ENCODE data around the gene CTBP1. TPM values are rescaled to one million over a fixed set of nuclear protein-coding genes. Genes with fewer than 3 reads are reported as not detected.

Gene CTBP1
- total and polyA plus RNA-seq, 2 of the 8 experiments (the other 6 are each of a cell fraction or from before 2014, with no cell fraction given): 128 to 185 TPM

- peaks cover 3 to 8% of the 10 kb centered on the region in 2 experiments; a peak in 2 of 4 replicates for H3K79me2 ChIP-seq (ENCODE audit: control insufficient read depth in 1 of 2, insufficient read depth in 2 of 2, low read length in 2 of 2)
- peaks cover 1 to 10% of the 10 kb centered on the region in 2 experiments for H4K20me1 ChIP-seq (replicated peaks in 1 of 2; ENCODE audit: control insufficient read depth in 1 of 2, insufficient read depth in 2 of 2, low read length in 2 of 2)
- no peak overlapping the region for H2BK5ac ChIP-seq (ENCODE audit: low read depth, low read length)
- no peak overlapping the region for H3K23ac ChIP-seq (ENCODE audit: insufficient read length)
- H3K23me2 ChIP-seq (ENCODE audit: low read depth, low read length): no peaks in the 10 kb centered on the region
- no peak overlapping the region for H2BK12ac ChIP-seq (ENCODE audit: low read depth, low read length)
- no peak overlapping the region for H3K4me2 ChIP-seq (ENCODE audit: insufficient read depth in 1 of 2, low read depth in 2 of 2, low read length in 2 of 2)
- H3K4ac ChIP-seq (replicated peaks; ENCODE audit: insufficient read length, low read depth, low read length): no peak overlapping the region
- peaks cover 5% of the 10 kb centered on the region; the same call in 1 of the 2 replicates for H3K79me1 ChIP-seq (ENCODE audit: low read depth, low read length)
- H3K27me3 ChIP-seq (replicated peaks in 1 of 4; ENCODE audit: control insufficient read depth in 3 of 4, extremely low read depth in 1 of 4, insufficient read depth in 3 of 4, low read length in 3 of 4): no peaks in the 10 kb centered on the region
- H3K18ac ChIP-seq (ENCODE audit: extremely low read depth, low read length): no peak overlapping the region
- peaks cover 4 to 56% (median 17%) of the 10 kb centered on the region in 4 experiments; a peak in 7 of 8 replicates for H3K36me3 ChIP-seq (ENCODE audit: control insufficient read depth in 2 of 4, insufficient read depth in 4 of 4, low read length in 3 of 4)
- H4K8ac ChIP-seq (ENCODE audit: extremely low read depth, insufficient read depth, low read length): no peak overlapping the region
- H3K9me3 ChIP-seq (ENCODE audit: insufficient read depth in 2 of 2, low read depth in 1 of 2, low read length in 1 of 2): no peaks in the 10 kb centered on the region
- H3K4me3 ChIP-seq (ENCODE audit: extremely low read depth in 1 of 4, insufficient read depth in 2 of 4, low read depth in 3 of 4, low read length in 4 of 4): no peak overlapping the region
- no peak overlapping the region for H2AFZ ChIP-seq (ENCODE audit: low read length)
- DNase-seq (ENCODE audit: low read depth in 1 of 2, low spot score in 2 of 2) (no peak), FAIRE-seq (no peak)
- no peak overlapping the region for H2BK15ac ChIP-seq (ENCODE audit: low read length)
- POLR2A ChIA-PET (ENCODE audit: partially characterized antibody): interaction anchor here (1.3 kb wide), 1 partner anchor 11 kb away, joined by 4 read pairs; no protein-coding TSS in a partner anchor
- H4K91ac ChIP-seq (replicated peaks; ENCODE audit: insufficient read length, low read length): no peak overlapping the region
- H2AK5ac ChIP-seq (ENCODE audit: low read depth, low read length): no peak overlapping the region
- WGBS, 2 experiments (ENCODE audit: extremely low coverage in 1 of 2, insufficient coverage in 1 of 2, insufficient read length in 1 of 2, insufficient replicate concordance in 2 of 2, low coverage in 1 of 2, low lambda C conversion rate in 2 of 2, missing lambda C conversion rate in 1 of 2): 93% methylated on average over 8 of the region's 8 CpGs; no CpG with 5 or more reads in 1 of the 2 experiments
- no peak overlapping the region for H4K5ac ChIP-seq (ENCODE audit: insufficient read length, low read depth, low read length)
- no peak overlapping the region for H2BK120ac ChIP-seq (replicated peaks; ENCODE audit: low read depth, low read length)
- no peaks in the 10 kb centered on the region for H3K4me1 ChIP-seq (replicated peaks in 1 of 4; ENCODE audit: control insufficient read depth in 3 of 4, insufficient read depth in 4 of 4, low read length in 3 of 4)
- no peak overlapping the region for H3K14ac ChIP-seq (ENCODE audit: insufficient read length)
- H3K56ac ChIP-seq (replicated peaks; ENCODE audit: insufficient read length, low read depth, low read length): no peak overlapping the region
- H3K9ac ChIP-seq (replicated peaks in 1 of 4; ENCODE audit: extremely low read depth in 1 of 4, low read depth in 3 of 4, low read length in 3 of 4): no peak overlapping the region
- no peak overlapping the region for H3K27ac ChIP-seq (ENCODE audit: low read depth, low read length)
- no peak overlapping the region for H2BK20ac ChIP-seq (ENCODE audit: low read length)
- CTCF ChIA-PET (ENCODE audit: partially characterized antibody): interaction anchor here (0.7 to 3.5 kb wide), 5 partner anchors 11 to 103 kb away, joined by 3 to 11 read pairs (median 3); no protein-coding TSS in a partner anchor
- TF ChIP-seq SP2 (IDR thresholded peaks at IDR 0.05; ENCODE audit: low read length) (no peak), RXRA (IDR thresholded peaks at IDR 0.05; ENCODE audit: insufficient read depth, low read depth, low read length) (no peak), MAFK (IDR thresholded peaks at IDR 0.05; ENCODE audit: low read depth, low read length) (no peak), CTBP2 (IDR thresholded peaks at IDR 0.05; ENCODE audit: borderline replicate concordance, insufficient read depth, insufficient read length, low read length) (no peak)
These were observed 14.6 kb downstream of the CTBP1 start for GRCh38 chr4:1234309-1234695.
